ENCODE results near the gene CYP26A1.
A peak's percentile ranks its signal among the peaks of the same experiment; 100 is the strongest.

DNA sequence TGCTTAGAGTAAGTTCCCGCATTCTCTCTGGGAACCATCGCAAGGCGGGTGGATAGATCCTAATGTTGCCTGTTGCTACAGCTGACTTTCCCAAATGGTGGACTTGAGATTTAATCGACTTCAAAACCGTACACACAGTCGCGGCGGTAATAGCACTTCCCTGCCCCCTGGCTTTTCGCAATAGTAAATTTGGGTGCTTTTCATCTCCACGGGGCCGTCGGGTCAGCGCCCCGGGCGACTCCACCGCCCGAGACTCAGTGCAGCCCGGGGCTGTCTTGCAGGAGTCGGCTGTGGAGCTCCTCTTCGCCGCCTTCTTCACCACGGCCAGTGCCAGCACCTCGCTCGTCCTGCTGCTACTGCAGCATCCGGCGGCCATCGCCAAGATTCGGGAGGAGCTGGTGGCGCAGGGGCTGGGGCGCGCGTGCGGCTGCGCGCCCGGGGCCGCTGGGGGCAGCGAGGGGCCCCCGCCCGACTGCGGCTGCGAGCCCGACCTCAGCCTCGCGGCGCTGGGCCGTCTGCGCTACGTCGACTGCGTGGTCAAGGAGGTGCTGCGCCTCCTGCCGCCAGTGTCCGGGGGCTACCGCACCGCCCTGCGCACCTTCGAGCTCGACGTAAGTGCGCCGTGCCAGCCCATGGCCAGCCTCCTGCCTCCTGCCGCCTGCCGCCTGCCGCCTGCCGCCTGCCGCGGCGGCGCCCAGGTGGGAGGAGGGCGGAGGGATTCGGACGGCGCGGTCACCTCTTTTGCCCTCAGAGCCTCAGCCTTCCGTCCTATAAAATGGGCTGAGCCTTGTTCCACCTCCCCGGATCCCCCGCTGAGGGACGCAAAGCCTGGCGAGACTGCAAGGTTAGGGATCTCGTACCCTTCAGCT, 7.8 kb upstream of the CYP26A1 start:
- no peak for TF ChIP-seq ZNF274 (IDR thresholded peaks at IDR 0.05; ENCODE audit: low read depth, low read length)
- no peak for TF ChIP-seq YY1 (IDR thresholded peaks at IDR 0.05; ENCODE audit: insufficient read depth, insufficient read length)
- peak; percentile 34 for TF ChIP-seq SUZ12 (IDR thresholded peaks at IDR 0.05; ENCODE audit: extremely low read depth, insufficient read depth, insufficient read length)
